ENCODE data around the gene SERINC3.

GRCh38 chr20:44477151-44477550 lies 44.7 kb downstream of the SERINC3 start:
- TF ChIP-seq CTCF (IDR thresholded peaks at IDR 0.05) = no peak
- no peak for TF ChIP-seq POLR2A (IDR thresholded peaks at IDR 0.05)

All from testis (tissue), 2 donors.